ENCODE measurements around the gene SUMO4. TPM values are rescaled to one million over a fixed set of nuclear protein-coding genes. Genes with fewer than 3 reads are reported as not detected.

SUMO4 gene
- total and polyA plus RNA-seq, 10 of the 15 experiments (the other 5 are each of a cell fraction or from before 2014, with no cell fraction given): 0.07 to 5.3 (median 1.0) TPM; not detected in 1

DNA sequence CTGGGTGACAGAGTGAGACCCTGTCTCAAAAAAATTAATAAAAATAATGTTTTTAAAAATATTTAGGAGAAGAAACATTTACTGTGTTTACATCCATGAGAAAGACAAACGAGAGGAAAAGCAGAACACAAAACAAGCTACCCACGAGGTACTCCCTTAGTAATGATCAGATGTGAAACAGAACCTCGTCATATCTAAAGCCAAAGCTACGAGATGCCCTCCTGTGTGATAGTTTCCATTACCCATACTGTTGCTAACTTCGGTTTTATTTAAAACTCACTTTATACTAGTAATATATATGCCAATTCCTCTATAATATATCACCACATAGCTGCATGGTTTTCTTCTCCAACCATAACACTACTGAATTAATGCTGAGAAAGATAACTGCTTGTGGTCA lies 21.1 kb downstream of the SUMO4 start:
- DNase-seq (ENCODE audit: low read depth, low spot score) (no peak), ATAC-seq (no peak), FAIRE-seq (no peak)
- no peaks in the 10 kb centered on the region for H4K20me1 ChIP-seq (ENCODE audit: control insufficient read depth, insufficient read depth)
- WGBS (ENCODE audit: insufficient coverage, insufficient replicate concordance, low lambda C conversion rate, missing lambda C conversion rate): 10% methylated on average over 5 of the region's 5 CpGs
- no peaks in the 10 kb centered on the region for H3K79me2 ChIP-seq (ENCODE audit: control insufficient read depth, insufficient read depth, low read length)
- H3K27ac ChIP-seq (ENCODE audit: control insufficient read depth, insufficient read depth): no peak overlapping the region
- TF ChIP-seq, protein P1, sequence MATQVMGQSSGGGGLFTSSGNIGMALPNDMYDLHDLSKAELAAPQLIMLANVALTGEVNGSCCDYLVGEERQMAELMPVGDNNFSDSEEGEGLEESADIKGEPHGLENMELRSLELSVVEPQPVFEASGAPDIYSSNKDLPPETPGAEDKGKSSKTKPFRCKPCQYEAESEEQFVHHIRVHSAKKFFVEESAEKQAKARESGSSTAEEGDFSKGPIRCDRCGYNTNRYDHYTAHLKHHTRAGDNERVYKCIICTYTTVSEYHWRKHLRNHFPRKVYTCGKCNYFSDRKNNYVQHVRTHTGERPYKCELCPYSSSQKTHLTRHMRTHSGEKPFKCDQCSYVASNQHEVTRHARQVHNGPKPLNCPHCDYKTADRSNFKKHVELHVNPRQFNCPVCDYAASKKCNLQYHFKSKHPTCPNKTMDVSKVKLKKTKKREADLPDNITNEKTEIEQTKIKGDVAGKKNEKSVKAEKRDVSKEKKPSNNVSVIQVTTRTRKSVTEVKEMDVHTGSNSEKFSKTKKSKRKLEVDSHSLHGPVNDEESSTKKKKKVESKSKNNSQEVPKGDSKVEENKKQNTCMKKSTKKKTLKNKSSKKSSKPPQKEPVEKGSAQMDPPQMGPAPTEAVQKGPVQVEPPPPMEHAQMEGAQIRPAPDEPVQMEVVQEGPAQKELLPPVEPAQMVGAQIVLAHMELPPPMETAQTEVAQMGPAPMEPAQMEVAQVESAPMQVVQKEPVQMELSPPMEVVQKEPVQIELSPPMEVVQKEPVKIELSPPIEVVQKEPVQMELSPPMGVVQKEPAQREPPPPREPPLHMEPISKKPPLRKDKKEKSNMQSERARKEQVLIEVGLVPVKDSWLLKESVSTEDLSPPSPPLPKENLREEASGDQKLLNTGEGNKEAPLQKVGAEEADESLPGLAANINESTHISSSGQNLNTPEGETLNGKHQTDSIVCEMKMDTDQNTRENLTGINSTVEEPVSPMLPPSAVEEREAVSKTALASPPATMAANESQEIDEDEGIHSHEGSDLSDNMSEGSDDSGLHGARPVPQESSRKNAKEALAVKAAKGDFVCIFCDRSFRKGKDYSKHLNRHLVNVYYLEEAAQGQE (IDR thresholded peaks at IDR 0.05; ENCODE audit: low read depth, low read length): no peak
- POLR2A ChIA-PET: interaction anchor here (0.6 to 2.7 kb wide), 6 partner anchors 11 to 390 kb away, joined by 3 to 7 read pairs (median 4); no protein-coding TSS in a partner anchor
- in situ Hi-C loops (cut with MboI): no loop called here
- no peak overlapping the region for H3K4me2 ChIP-seq (ENCODE audit: control insufficient read depth, insufficient read depth)
- peaks cover 14% of the 10 kb centered on the region for H3K4me1 ChIP-seq (ENCODE audit: control insufficient read depth, insufficient read depth, low read length)
- H3K36me3 ChIP-seq (ENCODE audit: control insufficient read depth in 2 of 2, insufficient read depth in 2 of 2, low read length in 1 of 2): no peaks in the 10 kb centered on the region
- CTCF ChIA-PET: interaction anchor here (0.8 to 3.0 kb wide), 20 partner anchors 7 to 390 kb away, joined by 3 to 17 read pairs (median 4); no protein-coding TSS in a partner anchor
- intact Hi-C loops (cut with micrococcal nuclease; ENCODE audit: unreplicated experiment): no loop called here
- no TSS peak for BruUV-seq (replicated peaks)
- H3K4me3 ChIP-seq: no peak overlapping the region
- SMC1A ChIA-PET (ENCODE audit: uncharacterized antibody, unreplicated experiment): interaction anchor here (0.6 to 3.5 kb wide), 35 partner anchors 9 to 843 kb away, joined by 3 to 28 read pairs (median 4); no protein-coding TSS in a partner anchor
- RAD21 ChIA-PET (ENCODE audit: unreplicated experiment): interaction anchor here (0.7 to 4.1 kb wide), 15 partner anchors 11 to 392 kb away, joined by 3 to 29 read pairs (median 7); no protein-coding TSS in a partner anchor
- H3K9me3 ChIP-seq (replicated peaks; ENCODE audit: control insufficient read depth, insufficient read depth, low read length): no peaks in the 10 kb centered on the region
- H3K27me3 ChIP-seq (replicated peaks in 1 of 2; ENCODE audit: control insufficient read depth in 2 of 2, insufficient read depth in 2 of 2, low read length in 1 of 2): no peaks in the 10 kb centered on the region
- no peak overlapping the region for H2AFZ ChIP-seq (ENCODE audit: control insufficient read depth, low read depth, low read length)
- H3K9ac ChIP-seq (ENCODE audit: control insufficient read depth, insufficient read depth, low read length): no peak overlapping the region

DNA sequence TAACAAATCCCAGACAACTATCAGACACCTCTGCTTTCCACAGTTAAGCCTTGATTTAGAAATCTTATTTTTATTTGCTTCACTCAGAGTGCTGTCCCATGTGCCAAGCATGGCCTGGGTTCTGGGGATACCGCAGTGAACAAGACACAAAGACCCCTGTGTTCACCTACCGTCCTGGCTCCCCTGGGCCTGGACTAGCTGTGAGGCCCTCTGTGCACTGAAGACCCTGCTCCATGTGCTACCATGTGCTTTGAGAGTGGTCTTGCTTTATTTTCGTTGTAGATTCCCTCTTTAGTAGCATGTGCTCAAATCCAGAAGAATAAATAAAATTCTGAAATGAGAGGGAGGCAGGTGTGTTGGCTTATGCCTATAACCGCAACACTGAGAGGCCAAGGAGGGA lies 22.5 kb downstream of the SUMO4 start:
- SMC1A ChIA-PET (ENCODE audit: uncharacterized antibody, unreplicated experiment): interaction anchor here (0.9 to 2.3 kb wide), 5 partner anchors 200 to 474 kb away, joined by 3 to 10 read pairs (median 4); no protein-coding TSS in a partner anchor
- WGBS (ENCODE audit: insufficient coverage, insufficient replicate concordance, low lambda C conversion rate, missing lambda C conversion rate): 54% methylated on average over 4 of the region's 4 CpGs
- TF ChIP-seq HDAC2 (IDR thresholded peaks at IDR 0.05) (no peak), JUNB (IDR thresholded peaks at IDR 0.05) (no peak), SRF (IDR thresholded peaks at IDR 0.05; ENCODE audit: low read depth in 2 of 2, low read length in 2 of 2) (no peak), RELA (IDR thresholded peaks at IDR 0.05; ENCODE audit: borderline replicate concordance, partially characterized antibody) (no peak), TCF7 (IDR thresholded peaks at IDR 0.05; ENCODE audit: borderline replicate concordance) (no peak), BRCA1 (IDR thresholded peaks at IDR 0.05; ENCODE audit: low read depth, low read length) (no peak), NFYB (IDR thresholded peaks at IDR 0.05; ENCODE audit: insufficient read depth, low read depth, low read length) (no peak), MYC (IDR thresholded peaks at IDR 0.05; ENCODE audit: insufficient read depth, insufficient read length, insufficient replicate concordance, low read length, severe bottlenecking) (no peak)
- TF ChIP-seq, protein P2, sequence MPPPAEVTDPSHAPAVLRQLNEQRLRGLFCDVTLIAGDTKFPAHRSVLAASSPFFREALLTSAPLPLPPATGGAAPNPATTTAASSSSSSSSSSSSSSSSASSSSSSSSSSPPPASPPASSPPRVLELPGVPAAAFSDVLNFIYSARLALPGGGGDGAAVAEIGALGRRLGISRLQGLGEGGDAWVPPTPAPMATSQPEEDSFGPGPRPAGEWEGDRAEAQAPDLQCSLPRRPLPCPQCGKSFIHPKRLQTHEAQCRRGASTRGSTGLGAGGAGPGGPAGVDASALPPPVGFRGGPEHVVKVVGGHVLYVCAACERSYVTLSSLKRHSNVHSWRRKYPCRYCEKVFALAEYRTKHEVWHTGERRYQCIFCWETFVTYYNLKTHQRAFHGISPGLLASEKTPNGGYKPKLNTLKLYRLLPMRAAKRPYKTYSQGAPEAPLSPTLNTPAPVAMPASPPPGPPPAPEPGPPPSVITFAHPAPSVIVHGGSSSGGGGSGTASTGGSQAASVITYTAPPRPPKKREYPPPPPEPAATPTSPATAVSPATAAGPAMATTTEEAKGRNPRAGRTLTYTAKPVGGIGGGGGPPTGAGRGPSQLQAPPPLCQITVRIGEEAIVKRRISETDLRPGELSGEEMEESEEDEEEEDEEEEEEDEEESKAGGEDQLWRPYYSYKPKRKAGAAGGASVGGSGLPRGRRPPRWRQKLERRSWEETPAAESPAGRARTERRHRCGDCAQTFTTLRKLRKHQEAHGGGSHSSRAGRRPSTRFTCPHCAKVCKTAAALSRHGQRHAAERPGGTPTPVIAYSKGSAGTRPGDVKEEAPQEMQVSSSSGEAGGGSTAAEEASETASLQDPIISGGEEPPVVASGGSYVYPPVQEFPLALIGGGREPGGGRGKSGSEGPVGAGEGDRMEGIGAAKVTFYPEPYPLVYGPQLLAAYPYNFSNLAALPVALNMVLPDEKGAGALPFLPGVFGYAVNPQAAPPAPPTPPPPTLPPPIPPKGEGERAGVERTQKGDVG (CRISPR knock-in tag; IDR thresholded peaks at IDR 0.05): no peak

More for the DNA sequence above, 22.5 kb downstream of the SUMO4 start:
- H3K4me1 ChIP-seq (ENCODE audit: control insufficient read depth, insufficient read depth, low read length): peaks cover 14% of the 10 kb centered on the region
- H3K27me3 ChIP-seq (replicated peaks in 1 of 2; ENCODE audit: control insufficient read depth in 2 of 2, insufficient read depth in 2 of 2, low read length in 1 of 2): no peaks in the 10 kb centered on the region
- H3K9ac ChIP-seq (ENCODE audit: control insufficient read depth, insufficient read depth, low read length): no peak overlapping the region
- RAD21 ChIA-PET (ENCODE audit: unreplicated experiment): interaction anchor here (1.4 to 3.7 kb wide), 5 partner anchors 9 to 394 kb away, joined by 3 to 20 read pairs (median 8); no protein-coding TSS in a partner anchor
- POLR2A ChIA-PET: no interaction called here
- no peaks in the 10 kb centered on the region for H3K9me3 ChIP-seq (replicated peaks; ENCODE audit: control insufficient read depth, insufficient read depth, low read length)
- H3K27ac ChIP-seq (ENCODE audit: control insufficient read depth, insufficient read depth): no peak overlapping the region
- FAIRE-seq: no peak
- no peak overlapping the region for H2AFZ ChIP-seq (ENCODE audit: control insufficient read depth, low read depth, low read length)
- in situ Hi-C loops (cut with MboI): no loop called here
- BruUV-seq (replicated peaks): no TSS peak
- CTCF ChIA-PET: interaction anchor here (0.6 to 2.0 kb wide), 7 partner anchors 9 to 395 kb away, joined by 3 to 10 read pairs (median 4); no protein-coding TSS in a partner anchor
- no peak for DNase-seq (ENCODE audit: low read depth, low spot score)
- H3K4me3 ChIP-seq: no peak overlapping the region
- ATAC-seq: no peak
- no peaks in the 10 kb centered on the region for H3K79me2 ChIP-seq (ENCODE audit: control insufficient read depth, insufficient read depth, low read length)
- no peak overlapping the region for H3K4me2 ChIP-seq (ENCODE audit: control insufficient read depth, insufficient read depth)
- no peaks in the 10 kb centered on the region for H3K36me3 ChIP-seq (ENCODE audit: control insufficient read depth in 2 of 2, insufficient read depth in 2 of 2, low read length in 1 of 2)
- intact Hi-C loops (cut with micrococcal nuclease; ENCODE audit: unreplicated experiment): no loop called here
- no peaks in the 10 kb centered on the region for H4K20me1 ChIP-seq (ENCODE audit: control insufficient read depth, insufficient read depth)
